ENCODE data around the gene EPB41L3.

DNA sequence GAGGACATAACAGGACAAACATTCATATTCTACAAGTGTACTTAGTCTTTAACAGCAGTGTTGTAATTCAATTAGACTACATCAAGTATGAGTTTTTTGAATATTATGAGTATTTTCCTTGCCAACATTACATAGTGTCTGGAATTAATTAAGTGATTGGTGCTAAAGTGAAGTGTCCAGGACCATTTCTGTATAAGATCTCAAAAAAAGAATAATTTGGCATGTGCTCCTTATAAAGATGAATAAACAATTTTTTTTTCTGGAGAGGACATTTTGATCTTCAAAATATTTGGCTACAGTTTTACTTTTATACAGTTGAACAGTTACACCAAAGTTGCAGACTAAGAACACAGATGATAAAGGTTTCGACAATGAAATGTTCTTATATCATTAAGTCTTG is 15.1 kb upstream of the EPB41L3 start:
- TF ChIP-seq POLR2AphosphoS5 (IDR thresholded peaks at IDR 0.05; ENCODE audit: low read depth, low read length) (no peak), TCF7L2 (IDR thresholded peaks at IDR 0.05; ENCODE audit: low read depth, low read length) (no peak), SIN3A (IDR thresholded peaks at IDR 0.05; ENCODE audit: borderline replicate concordance, insufficient read depth, low read depth, low read length) (no peak)
- TF ChIP-seq, protein P1, sequence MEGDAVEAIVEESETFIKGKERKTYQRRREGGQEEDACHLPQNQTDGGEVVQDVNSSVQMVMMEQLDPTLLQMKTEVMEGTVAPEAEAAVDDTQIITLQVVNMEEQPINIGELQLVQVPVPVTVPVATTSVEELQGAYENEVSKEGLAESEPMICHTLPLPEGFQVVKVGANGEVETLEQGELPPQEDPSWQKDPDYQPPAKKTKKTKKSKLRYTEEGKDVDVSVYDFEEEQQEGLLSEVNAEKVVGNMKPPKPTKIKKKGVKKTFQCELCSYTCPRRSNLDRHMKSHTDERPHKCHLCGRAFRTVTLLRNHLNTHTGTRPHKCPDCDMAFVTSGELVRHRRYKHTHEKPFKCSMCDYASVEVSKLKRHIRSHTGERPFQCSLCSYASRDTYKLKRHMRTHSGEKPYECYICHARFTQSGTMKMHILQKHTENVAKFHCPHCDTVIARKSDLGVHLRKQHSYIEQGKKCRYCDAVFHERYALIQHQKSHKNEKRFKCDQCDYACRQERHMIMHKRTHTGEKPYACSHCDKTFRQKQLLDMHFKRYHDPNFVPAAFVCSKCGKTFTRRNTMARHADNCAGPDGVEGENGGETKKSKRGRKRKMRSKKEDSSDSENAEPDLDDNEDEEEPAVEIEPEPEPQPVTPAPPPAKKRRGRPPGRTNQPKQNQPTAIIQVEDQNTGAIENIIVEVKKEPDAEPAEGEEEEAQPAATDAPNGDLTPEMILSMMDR (IDR thresholded peaks at IDR 0.05): no peak
- TF ChIP-seq, protein P2, sequence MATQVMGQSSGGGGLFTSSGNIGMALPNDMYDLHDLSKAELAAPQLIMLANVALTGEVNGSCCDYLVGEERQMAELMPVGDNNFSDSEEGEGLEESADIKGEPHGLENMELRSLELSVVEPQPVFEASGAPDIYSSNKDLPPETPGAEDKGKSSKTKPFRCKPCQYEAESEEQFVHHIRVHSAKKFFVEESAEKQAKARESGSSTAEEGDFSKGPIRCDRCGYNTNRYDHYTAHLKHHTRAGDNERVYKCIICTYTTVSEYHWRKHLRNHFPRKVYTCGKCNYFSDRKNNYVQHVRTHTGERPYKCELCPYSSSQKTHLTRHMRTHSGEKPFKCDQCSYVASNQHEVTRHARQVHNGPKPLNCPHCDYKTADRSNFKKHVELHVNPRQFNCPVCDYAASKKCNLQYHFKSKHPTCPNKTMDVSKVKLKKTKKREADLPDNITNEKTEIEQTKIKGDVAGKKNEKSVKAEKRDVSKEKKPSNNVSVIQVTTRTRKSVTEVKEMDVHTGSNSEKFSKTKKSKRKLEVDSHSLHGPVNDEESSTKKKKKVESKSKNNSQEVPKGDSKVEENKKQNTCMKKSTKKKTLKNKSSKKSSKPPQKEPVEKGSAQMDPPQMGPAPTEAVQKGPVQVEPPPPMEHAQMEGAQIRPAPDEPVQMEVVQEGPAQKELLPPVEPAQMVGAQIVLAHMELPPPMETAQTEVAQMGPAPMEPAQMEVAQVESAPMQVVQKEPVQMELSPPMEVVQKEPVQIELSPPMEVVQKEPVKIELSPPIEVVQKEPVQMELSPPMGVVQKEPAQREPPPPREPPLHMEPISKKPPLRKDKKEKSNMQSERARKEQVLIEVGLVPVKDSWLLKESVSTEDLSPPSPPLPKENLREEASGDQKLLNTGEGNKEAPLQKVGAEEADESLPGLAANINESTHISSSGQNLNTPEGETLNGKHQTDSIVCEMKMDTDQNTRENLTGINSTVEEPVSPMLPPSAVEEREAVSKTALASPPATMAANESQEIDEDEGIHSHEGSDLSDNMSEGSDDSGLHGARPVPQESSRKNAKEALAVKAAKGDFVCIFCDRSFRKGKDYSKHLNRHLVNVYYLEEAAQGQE (IDR thresholded peaks at IDR 0.05; ENCODE audit: insufficient read depth in 1 of 2, low read depth in 2 of 2, low read length in 1 of 2): no peak
